H9 (cell line): ENCODE measurements around the gene RAPGEF3. TPM values are rescaled to one million over a fixed set of nuclear protein-coding genes. Genes with fewer than 3 reads are reported as not detected.

Experiments used
- DNase-seq: peaks from one replicate; pipeline ENCODE4 v3.0.0-alpha.2; 2017
- H2AFZ ChIP-seq: one replicate; pipeline ENCODE4 v1.6.1; 2013; ENCODE audit warnings: mild to moderate bottlenecking, low read length, control low read depth, moderate library complexity
- H2AK5ac ChIP-seq: 2 replicates; pipeline ENCODE4 v1.6.1; 2013; ENCODE audit warnings: low read length, control low read depth, mixed read lengths; ENCODE audit not compliant: insufficient read length
- H2BK120ac ChIP-seq: one replicate; pipeline ENCODE4 v1.6.1; 2013; ENCODE audit warnings: low read depth, mild to moderate bottlenecking, low read length, control low read depth, inconsistent platforms; ENCODE audit not compliant: poor library complexity, severe bottlenecking
- H2BK12ac ChIP-seq: 2 replicates; pipeline ENCODE4 v1.6.1; 2013; ENCODE audit warnings: low read length, control low read depth, mixed read lengths, low read depth; ENCODE audit not compliant: insufficient read length
- H2BK15ac ChIP-seq: 2 replicates; pipeline ENCODE4 v1.6.1; 2013; ENCODE audit warnings: low read depth, low read length, control low read depth
- H2BK20ac ChIP-seq: one replicate; pipeline ENCODE4 v1.6.1; 2013; ENCODE audit warnings: low read depth, mild to moderate bottlenecking, low read length, control low read depth, inconsistent platforms; ENCODE audit not compliant: poor library complexity, severe bottlenecking
- H2BK5ac ChIP-seq: 2 replicates; pipeline ENCODE4 v1.6.1; 2013; ENCODE audit warnings: low read length, control low read depth, mixed read lengths; ENCODE audit not compliant: insufficient read length
- H3K14ac ChIP-seq: 2 replicates; pipeline ENCODE4 v1.6.1; 2013; ENCODE audit warnings: low read length, control low read depth; ENCODE audit not compliant: insufficient read depth
- H3K18ac ChIP-seq: 2 replicates; pipeline ENCODE4 v1.6.1; 2013; ENCODE audit warnings: low read depth, mild to moderate bottlenecking, mixed read lengths, low read length, control low read depth; ENCODE audit not compliant: insufficient read length
- H3K23ac ChIP-seq: 2 replicates; pipeline ENCODE4 v1.6.1; 2013; ENCODE audit warnings: low read length, control low read depth, mixed read lengths, low read depth; ENCODE audit not compliant: insufficient read length
- H3K23me2 ChIP-seq: 2 replicates; pipeline ENCODE4 v1.6.1; 2013; ENCODE audit warnings: low read depth, mild to moderate bottlenecking, mixed read lengths, low read length, control low read depth; ENCODE audit not compliant: insufficient read length, poor library complexity, severe bottlenecking
- H3K27ac ChIP-seq: 2 replicates; pipeline ENCODE4 v1.5.1; 2013; ENCODE audit warnings: low read length, control low read depth, mixed read lengths, low read depth; ENCODE audit not compliant: insufficient read length
- H3K27me3 ChIP-seq: 2 replicates; pipeline ENCODE4 v1.6.1; 2013; ENCODE audit warnings: low read length, control low read depth, inconsistent platforms; ENCODE audit not compliant: insufficient read depth
- H3K4ac ChIP-seq: 2 replicates; pipeline ENCODE4 v1.6.1; 2013; ENCODE audit warnings: low read depth, mild to moderate bottlenecking, control low read depth, inconsistent platforms, low read length, moderate library complexity
- H3K4me1 ChIP-seq: 2 replicates; pipeline ENCODE4 v1.6.1; 2013; ENCODE audit warnings: low read length, control low read depth, inconsistent platforms; ENCODE audit not compliant: insufficient read depth
- H3K4me2 ChIP-seq: 2 replicates; pipeline ENCODE4 v1.6.1; 2013; ENCODE audit warnings: low read length, control low read depth, mixed read lengths; ENCODE audit not compliant: insufficient read length, insufficient read depth
- H3K56ac ChIP-seq: 2 replicates; pipeline ENCODE4 v1.6.1; 2013; ENCODE audit warnings: low read depth, mild to moderate bottlenecking, mixed read lengths, low read length, control low read depth; ENCODE audit not compliant: insufficient read length
- H3K79me1 ChIP-seq: 2 replicates; pipeline ENCODE4 v1.6.1; 2013; ENCODE audit warnings: low read depth, mild to moderate bottlenecking, moderate library complexity, low read length, control low read depth, inconsistent platforms; ENCODE audit not compliant: insufficient read depth, poor library complexity, severe bottlenecking
- H3K79me2 ChIP-seq: 2 replicates; pipeline ENCODE4 v1.6.1; 2013; ENCODE audit warnings: low read length, control low read depth, inconsistent platforms; ENCODE audit not compliant: insufficient read depth
- H3K9ac ChIP-seq: 2 replicates; pipeline ENCODE4 v1.6.1; 2013; ENCODE audit warnings: low read length, control low read depth, mixed read lengths; ENCODE audit not compliant: insufficient read length; ENCODE audit errors: extremely low read depth
- H3K9me3 ChIP-seq: one replicate; pipeline ENCODE4 v1.6.1; 2013; ENCODE audit warnings: low read depth, low read length, inconsistent platforms; ENCODE audit not compliant: control insufficient read depth
- H3T11ph ChIP-seq: one replicate; pipeline ENCODE4 v1.6.1; 2013; ENCODE audit warnings: mild to moderate bottlenecking, low read length, control low read depth, inconsistent platforms
- H4K20me1 ChIP-seq: one replicate; pipeline ENCODE4 v1.6.1; 2013; ENCODE audit not compliant: control insufficient read depth, insufficient read length, insufficient read depth
- H4K5ac ChIP-seq: 2 replicates; pipeline ENCODE4 v1.6.1; 2013; ENCODE audit warnings: low read depth, mild to moderate bottlenecking, mixed read lengths, low read length, control low read depth; ENCODE audit not compliant: insufficient read length
- H4K8ac ChIP-seq: replicated peaks from 2 replicates; pipeline ENCODE4 v1.6.1; 2013; ENCODE audit warnings: low read length, control low read depth, mixed read lengths, low read depth; ENCODE audit not compliant: insufficient read length
- H4K91ac ChIP-seq: 2 replicates; pipeline ENCODE4 v1.6.1; 2013; ENCODE audit warnings: low read depth, mild to moderate bottlenecking, moderate library complexity, mixed read lengths, low read length, control low read depth; ENCODE audit not compliant: insufficient read length
- H3K27ac Mint-ChIP-seq, 3 experiments: 2 replicates in 2 of 3; 3 replicates in 1 of 3; pipeline ENCODE4 v1.8.0; 2020 to 2021; ENCODE audit warnings: mixed read lengths in 3 of 3, mild to moderate bottlenecking in 1 of 3, moderate library complexity in 1 of 3
- H3K27me3 Mint-ChIP-seq: 2 replicates; pipeline ENCODE4 v1.8.0; 2021; ENCODE audit warnings: low read depth, mild to moderate bottlenecking, moderate library complexity, mixed read lengths
- H3K36me3 Mint-ChIP-seq, 3 experiments: 2 replicates in 2 of 3; 3 replicates in 1 of 3; pipeline ENCODE4 v1.8.0; 2020 to 2021; ENCODE audit warnings: low read depth in 3 of 3, mixed read lengths in 3 of 3; ENCODE audit not compliant: insufficient read depth in 1 of 3
- H3K4me1 Mint-ChIP-seq, 2 experiments: 2 replicates each; pipeline ENCODE4 v1.8.0; 2020; ENCODE audit warnings: mixed read lengths in 2 of 2
- H3K4me3 Mint-ChIP-seq, 2 experiments: 2 replicates in 1 of 2; 3 replicates in 1 of 2; pipeline ENCODE4 v1.8.0; 2020 to 2021; ENCODE audit warnings: mild to moderate bottlenecking in 2 of 2, mixed read lengths in 2 of 2, moderate library complexity in 1 of 2
- H3K9me3 Mint-ChIP-seq, 2 experiments: 2 replicates in 1 of 2; 3 replicates in 1 of 2; pipeline ENCODE4 v1.8.0; 2020; ENCODE audit warnings: mild to moderate bottlenecking in 2 of 2, mixed read lengths in 2 of 2, moderate library complexity in 1 of 2
- CTCF ChIP-seq: fragments of 200-600 bp; sonication (generic); conservative IDR thresholded peaks from 3 replicates; pipeline ENCODE4 v1.8.0; 2021; ENCODE audit warnings: antibody characterized with exemption, mild to moderate bottlenecking
- WGBS: extraction: QIAGEN DNeasy Blood & Tissue Kit; methylation state at CpG from one replicate; pipeline ENCODE4 v1.1.7; 2013; ENCODE audit warnings: missing lambda C conversion rate, low lambda C conversion rate, mixed read lengths; ENCODE audit not compliant: insufficient read length; ENCODE audit errors: extremely low coverage; 5-methylcytosine and 5-hydroxymethylcytosine counted together
- total RNA-seq: library from RNA; stranded (reverse); gene quantifications from 2 replicates; pipeline ENCODE4 v1.2.1, GENCODE V29; 2021

RAPGEF3 gene
- total RNA-seq, 1 experiment from 2014 or later, result 7.4 TPM

DNA sequence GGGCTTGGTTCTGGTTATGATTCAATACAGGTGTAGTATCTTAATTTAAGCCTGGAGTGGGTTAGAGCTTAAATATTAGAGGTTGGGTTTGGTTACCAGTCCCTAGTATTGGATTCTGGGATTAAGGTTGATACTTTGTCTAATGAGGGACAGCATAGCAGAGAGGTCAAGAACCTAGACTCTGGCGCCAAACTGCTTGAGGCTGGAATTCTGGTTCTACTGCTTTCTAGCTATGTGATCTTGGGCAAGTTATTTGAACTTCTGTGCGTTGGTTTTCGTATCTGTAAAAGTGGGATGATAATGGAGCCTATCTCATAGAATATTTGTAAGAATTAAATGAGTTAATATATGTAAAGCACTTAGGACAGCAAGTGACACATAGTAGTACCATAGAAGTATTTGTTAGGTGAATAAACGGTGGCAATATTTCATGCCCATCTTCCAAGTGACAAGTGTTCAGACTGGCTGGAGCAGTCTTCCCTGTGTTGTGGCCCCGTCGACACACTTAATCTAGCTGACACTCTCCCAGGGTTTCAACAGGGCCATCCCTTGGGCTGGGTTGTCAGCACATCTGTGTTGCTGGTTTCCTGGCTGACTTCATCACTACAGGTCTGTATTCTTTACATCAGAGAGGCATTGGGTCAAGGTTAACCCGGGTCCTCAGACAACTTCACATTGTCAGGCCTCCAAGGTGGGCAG, 36.4 kb downstream of the RAPGEF3 start:
- Histone ChIP-seq H2BK12ac (no peak overlapping the region), H3T11ph (no peak overlapping the region), H3K9me3 (no peaks in the 10 kb centered on the region), H3K27me3 (no peaks in the 10 kb centered on the region), H2BK5ac (no peak overlapping the region), H3K79me1 (no peaks in the 10 kb centered on the region), H3K4me1 (no peaks in the 10 kb centered on the region), H3K14ac (no peak overlapping the region), H2BK15ac (no peak overlapping the region), H3K23ac (no peak overlapping the region), H3K27ac (no peak overlapping the region), H4K8ac (no peak overlapping the region), H4K20me1 (no peaks in the 10 kb centered on the region), H3K4me2 (no peak overlapping the region), H3K9ac (no peak overlapping the region), H3K79me2 (no peaks in the 10 kb centered on the region), H3K18ac (no peak overlapping the region), H4K91ac (no peak overlapping the region), H3K56ac (no peak overlapping the region), H2AK5ac (no peak overlapping the region), H4K5ac (no peak overlapping the region), H2BK20ac (no peak overlapping the region), H2BK120ac (no peak overlapping the region), H3K23me2 (no peaks in the 10 kb centered on the region), H3K4ac (no peak overlapping the region), H2AFZ (no peak overlapping the region)
- Mint-ChIP-seq H3K4me1 (peaks cover 10 to 11% of the 10 kb centered on the region in 2 experiments), H3K9me3 (no peaks in the 10 kb centered on the region), H3K27ac (no peak overlapping the region; a peak in 1 of 7 replicates), H3K4me3 (no peak overlapping the region), H3K36me3 (no peaks in the 10 kb centered on the region), H3K27me3 (peaks cover 27% of the 10 kb centered on the region)
- no CpG with 5 or more reads among the region's 7 CpGs for WGBS
- no peak for TF ChIP-seq CTCF
- DNase-seq, result peak; percentile 14
